ENCODE data around the gene DUSP5.
"Not testable (repeated sequence)": the region's sequence is repeated elsewhere in the genome, so short reads cannot be mapped to it uniquely, and the experiment has no call there.

DUSP5 gene

DNA sequence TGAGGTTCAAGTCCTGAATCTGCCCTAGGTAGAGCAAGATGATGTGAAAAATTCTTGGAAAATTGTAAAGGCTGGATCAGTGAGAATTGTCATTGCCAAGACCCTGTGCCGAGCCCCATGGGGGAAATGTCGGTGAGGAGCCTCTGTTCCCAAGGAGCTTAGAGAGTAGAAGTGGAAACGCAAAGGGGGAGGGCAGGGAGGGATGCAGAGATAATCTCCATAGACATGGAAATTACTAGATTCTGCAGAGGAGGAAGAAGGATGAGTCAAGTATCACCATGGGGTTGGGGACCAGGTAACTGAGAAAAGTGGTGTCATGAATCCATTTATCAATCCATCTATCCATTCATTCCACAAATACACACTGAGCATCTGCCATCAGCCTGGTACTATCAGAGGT, 26.0 kb downstream of the DUSP5 start:
- DNase-seq = no peak

DNA sequence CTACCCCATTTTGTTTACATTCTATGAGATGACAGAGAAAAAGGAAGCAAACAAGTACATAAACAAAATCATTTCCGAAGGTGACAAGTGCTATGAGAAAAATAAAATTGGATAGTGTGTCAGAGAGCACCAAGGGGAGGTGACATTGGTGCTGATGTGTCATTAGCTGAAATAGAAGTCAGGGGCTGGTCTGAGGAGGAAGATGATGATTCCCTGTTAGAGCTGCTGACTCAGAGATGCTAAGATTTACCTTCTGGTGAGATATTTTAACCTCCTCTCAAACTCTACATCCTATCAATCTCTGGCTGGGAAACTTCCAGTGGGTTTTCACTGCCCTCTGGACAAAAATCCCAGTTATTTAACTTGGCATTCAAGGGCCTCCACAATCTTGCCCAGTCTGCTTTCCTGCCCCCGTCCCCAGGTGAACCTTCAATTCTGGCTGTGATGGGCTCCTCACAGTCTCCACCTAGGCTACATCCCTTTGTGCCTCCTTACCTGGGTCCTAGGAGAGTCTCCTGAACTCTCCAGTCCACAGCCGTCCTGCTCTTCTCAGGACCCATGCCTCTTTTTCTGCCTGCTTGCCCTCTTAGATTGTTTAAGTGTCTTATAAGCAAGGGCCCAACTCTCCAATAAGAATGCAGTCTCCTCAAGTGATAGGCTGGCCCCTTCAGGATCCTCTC, 26.6 kb downstream of the DUSP5 start:
- no peak for DNase-seq

DNA sequence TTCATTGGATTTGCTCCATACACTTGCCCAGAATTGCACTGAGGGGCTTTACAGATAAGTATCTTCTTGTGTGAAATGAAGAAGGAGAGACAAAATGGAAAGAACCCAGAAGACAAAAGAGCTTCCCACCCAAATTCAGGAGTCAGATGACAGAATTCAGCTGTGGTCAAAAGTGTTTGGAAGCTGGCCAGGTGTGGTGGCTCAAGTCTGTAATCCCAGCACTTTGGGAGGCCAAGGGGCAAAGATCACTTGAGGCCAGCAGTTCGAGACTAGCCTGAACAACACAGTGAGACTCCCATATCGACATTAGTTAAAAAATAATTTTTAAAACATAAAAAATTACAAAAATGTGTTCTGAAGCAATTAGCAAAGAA, 27.1 kb downstream of the DUSP5 start:
- no peak for DNase-seq

DNA sequence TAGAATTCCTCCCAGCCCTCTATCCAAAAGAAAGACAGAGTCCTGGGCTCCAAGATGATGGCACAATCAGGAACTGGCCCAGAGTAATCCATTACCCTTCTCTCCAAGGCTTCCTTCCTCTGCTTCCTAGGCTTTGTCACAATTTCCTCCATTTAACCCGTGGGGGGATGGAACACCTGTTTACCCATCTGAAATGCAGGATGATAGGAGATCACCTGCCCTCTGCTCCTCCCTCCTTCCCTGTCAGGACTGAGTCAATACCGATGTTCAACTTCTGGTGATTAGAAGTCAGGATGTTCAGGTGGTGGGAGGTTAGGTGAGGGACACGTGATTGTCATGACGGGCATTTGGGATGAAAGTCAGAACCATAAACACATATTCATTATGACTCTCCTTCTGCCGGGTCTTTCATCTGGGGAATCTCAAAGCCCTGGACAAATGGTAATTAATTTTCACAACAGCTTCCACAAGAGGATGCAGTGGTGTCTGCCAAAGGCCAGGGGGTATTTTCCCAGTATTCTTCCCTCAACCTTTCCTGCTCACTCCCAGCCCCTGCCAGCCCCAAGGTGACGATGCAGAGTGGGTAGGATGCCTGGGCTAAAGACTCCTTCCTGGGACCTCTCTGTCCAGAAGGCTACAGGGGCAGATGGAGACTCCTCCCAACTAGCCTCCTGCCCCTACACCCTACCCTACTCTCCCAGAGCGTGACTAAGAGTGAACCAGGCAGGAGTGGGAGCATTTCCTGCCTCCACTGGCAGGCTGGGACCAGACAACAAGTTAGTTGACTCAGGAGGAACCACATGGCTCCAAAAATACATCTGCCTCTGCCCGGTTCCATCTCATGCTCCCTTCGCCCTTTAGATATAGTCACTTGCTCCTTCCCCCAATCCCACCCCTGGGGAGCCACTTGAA, 27.9 kb downstream of the DUSP5 start:
- no peak for DNase-seq

DNA sequence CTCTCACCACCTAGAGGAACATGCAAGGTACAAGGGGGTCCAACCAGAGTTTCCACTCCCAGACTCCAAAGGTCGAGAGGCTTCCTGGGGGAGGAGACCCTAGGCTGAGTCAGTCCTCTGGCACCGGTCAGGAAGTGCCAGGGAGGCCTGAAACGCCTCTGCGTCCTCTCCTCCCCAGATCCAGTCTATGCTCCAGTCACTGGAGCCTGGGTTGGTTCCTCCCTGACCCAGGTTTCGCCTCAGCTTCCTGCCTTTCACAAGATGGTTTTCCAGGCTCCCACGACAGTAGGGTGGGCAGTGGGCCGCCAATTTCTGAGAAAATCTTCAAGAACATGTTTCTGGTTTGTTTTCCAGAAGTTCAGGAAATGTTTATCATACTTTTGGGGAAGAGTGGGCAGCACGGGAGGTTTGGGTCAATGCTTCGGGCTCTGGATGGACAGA, 30.0 kb downstream of the DUSP5 start:
- DNase-seq = no peak

DNA sequence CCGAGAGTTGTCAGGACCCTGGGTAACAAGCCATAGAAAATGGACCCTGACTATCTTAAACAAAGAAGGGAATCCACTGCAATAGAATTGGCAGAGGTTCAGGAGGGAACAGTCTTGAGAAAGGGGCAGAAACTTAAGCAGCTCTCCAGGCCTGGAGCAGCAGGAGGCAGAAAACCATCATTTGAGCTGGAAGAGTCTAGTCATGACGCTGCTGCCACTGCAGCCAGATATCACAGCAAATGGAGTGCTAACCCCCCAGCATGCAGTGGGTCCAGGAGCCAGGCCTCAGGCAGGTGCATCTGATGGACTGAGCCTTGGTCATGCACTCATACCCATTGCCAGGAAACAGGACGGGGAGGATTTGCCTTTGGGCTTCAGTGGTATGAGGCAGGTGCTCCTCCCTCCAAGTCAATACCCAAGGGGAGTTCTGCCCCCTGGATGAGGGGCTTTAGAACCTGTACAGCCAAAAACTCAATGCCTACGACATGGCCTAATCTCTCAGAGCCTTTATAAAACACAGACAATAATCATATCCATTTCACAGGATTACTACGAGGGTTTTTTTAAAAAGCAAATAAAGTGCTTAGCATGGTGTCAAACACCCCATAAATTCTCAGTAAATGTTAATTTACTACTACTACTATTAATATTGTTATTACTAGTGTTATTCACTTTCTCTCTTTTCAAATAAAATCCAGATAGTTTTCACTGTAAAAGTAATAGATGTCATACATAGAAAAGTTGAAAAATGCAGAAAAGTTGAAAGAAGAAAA, 30.7 kb downstream of the DUSP5 start:
- no peak for DNase-seq

DNA sequence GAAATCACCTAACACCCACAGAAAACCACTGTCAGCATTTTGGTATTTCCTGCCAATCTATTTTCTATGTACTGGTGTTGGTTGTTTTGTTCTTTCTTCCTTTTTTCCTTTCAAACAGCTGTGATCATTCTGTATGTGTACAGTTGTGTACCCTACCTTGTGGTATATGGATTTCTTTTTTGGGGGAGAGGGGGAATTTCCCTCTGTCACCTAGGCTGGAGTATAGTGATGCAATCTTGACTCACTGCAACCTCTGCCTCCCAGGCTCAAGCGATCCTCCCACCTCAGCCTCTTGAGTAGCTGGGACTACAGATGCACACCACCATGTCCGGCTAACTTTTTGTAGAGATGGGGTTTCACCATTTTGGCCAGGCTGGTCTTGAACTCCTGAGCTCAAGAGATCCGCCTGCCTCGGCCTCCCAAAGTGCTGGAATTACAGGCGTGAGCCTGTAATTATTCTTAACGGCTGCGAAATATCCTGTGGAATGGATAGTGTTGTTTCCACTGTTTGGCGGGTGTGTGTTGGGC, 31.4 kb downstream of the DUSP5 start:
- DNase-seq = peak; percentile 53

DNA sequence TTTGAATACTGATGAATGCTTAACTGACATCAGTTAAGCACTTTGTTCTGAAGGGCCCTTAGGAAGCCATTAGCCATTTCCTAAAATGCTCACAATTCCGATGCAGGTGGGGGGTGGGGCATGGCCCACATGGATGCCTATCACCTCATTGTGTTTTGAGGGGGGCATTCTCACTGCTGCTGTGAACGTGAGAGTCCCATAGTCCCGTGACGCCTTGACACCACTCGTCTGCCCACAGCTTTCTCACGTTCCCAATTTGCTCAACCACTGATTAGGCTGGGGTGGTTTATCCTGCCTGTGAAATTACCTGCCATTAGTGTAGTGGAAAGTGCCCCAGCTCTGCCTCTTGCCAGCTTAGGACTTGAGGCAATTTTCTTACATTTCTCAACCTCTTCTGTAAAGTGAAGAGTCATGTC, 31.9 kb downstream of the DUSP5 start:
- peak; percentile 44 for DNase-seq

DNA sequence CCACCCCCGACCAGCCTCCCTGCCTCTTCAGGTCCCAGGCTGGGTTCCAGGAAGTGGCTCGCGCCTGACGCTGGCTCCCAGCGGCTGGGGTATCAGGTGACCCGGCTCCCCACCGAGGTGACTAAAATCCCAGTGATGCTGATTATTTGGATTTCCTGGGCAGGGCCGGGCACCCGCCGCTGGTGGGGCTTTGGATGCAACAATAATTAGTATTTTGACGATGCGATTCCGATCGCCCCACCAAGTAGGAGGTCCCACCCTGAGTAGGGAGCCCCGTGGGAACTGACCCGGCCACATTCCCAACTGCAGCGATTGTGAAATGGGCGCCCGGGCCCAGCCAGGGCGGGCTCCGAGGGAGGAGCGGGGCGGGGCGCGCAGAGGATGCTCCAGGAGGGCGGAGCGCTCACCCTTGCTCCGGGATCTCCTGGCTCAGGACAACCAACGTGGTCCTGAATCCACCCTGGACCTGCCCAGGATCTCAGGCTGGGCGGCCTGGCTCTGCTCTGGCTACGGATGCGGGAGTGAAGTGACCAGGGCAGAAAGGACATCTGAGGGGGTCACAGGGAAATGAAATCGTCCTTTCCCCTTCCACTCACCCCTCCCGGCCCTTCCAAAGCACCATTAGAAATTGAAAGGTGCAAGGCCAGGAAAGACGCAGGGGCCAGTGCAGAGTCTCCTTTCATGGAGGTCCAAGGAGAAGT, 32.6 kb downstream of the DUSP5 start:
- no peak for DNase-seq

DNA sequence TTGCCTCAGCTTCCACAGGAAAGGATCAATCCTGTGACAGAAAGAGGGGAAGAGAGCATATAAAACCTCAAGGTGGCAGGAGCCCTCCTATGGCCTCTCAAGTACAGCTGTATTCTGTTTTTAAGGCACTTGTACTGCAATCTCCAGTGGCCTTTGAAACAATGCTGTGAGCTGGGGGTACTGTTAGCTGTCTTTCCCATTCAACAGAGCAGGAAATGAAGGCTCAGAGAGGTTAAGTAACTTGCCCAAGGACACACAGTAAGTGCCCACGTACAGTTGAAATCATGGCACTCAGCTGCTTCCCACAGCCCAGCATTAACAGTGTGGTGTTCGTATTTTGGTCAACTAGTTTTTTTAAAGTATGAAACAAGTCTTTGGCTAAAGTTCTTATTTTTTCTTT, 34.0 kb downstream of the DUSP5 start:
- no peak for DNase-seq

DNA sequence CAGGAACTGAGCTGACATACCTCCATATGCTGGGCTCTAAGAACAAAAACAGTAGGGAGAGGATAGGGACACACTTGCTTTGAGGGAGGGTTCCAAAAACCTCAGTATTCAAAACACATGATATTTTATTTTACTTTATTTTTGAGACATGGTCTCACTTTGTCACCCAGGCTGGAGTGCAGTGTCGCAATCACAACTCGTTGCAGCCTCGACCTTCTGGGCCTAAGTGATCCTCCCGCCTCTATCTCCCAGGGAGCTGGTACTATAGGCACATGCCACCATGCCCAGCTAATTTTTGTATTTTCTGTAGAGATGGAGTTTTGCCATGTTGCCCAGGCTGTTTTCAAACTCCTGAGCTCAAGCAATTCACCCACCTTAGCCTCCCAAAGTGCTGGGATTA, 34.9 kb downstream of the DUSP5 start:
- DNase-seq = not testable (repeated sequence)

DNA sequence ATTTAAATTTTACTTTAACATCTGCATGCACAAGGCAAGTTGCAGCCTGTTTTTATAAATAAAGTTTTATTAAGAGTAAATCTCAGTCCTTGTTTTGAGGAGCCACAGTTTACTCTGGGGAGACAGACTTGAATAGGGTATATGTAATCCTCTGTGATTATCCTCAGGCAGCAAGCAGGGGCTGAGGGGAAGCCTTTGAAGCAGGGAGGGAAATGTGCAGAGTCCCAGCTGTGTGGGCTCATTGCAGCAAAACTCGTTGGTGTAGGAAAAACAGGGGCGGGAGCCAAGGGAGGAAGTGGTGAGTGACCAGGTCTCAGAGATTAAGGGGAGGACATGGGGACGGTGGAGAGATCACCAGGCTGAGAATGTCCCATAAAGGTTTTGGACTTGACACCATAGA, 35.4 kb downstream of the DUSP5 start:
- DNase-seq = no peak

DNA sequence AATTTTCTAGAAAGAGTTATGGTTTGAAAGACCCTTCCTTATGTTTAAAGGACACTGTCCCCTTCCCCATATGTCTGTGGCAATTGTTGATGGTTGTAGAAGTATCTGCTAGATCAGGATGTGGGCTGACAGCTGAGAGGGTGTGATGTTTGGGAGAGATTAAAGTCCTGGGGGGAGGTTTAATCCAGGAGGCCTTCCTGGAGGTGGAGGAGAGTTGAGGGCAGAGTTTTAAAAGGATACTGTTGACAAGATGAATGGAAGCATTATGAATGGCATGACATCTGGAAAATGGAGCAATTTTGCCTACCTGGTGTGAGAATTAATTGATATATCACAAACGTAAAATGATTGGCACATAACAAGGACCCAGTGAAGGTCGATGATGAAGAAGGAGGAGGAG, 36.9 kb downstream of the DUSP5 start:
- DNase-seq = no peak

DNA sequence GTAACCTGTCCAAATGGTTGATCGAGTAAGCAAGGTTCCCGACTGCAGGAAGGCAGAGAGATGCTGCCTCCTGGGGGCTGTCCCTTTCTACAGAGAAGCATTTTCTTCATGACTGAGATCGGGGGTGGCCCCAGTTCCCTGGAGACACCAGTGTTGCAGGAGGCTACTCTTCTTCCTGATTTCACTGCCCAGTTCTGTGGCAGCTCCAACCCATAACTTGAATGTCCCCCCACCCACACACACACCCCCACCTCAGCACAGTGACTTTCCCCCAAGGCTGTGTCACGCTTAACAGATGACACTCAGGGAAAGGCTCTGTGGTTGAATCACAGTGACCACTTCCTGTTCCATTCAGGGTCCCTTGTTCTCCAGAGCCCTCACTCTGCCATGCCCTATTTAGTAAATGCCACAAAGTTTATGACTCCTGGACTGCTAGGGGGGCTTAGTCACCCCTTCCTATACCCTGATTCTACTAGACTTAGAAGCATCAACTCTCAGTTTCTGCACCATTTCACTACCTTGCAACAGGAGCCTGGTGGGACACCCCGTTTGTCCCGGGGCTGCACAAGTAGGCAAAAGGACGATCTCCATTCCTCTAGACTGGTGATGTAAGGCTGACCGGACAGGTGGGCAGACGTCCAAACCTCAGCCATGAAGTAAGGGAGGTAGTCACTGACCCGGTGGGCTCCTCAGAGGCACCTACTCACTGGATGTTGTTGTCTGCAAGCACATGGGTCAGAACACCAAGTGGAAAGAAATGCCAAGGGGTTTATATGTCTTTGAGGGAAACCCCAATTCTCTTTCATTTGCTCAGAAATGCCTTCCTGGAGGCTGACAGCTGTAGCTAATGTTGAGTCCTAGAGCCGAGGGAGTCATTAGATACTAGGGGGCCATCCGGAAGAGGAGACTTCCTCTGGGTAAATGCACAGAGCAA, 38.5 kb downstream of the DUSP5 start:
- peak; percentile 59 for DNase-seq

DNA sequence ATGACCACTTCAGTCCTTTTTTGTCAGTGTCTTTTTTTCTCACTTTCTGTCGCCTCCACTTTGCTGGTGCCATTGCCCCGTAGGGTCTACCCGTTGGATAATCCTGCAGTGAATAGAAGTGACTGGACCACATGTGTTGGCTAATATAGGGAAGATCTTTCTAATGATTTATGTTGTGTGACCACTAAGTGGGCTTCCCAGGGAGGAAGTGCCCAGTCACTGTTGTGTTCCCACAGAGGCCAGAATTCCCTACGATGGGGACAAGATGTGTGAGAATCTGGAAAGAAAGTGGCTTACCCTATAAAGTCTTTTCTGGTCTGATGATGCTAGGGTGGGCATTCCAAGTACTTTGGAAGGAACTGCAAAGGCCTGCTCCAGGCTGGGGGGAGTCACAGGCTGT, 41.4 kb downstream of the DUSP5 start:
- DNase-seq = no peak

DNA sequence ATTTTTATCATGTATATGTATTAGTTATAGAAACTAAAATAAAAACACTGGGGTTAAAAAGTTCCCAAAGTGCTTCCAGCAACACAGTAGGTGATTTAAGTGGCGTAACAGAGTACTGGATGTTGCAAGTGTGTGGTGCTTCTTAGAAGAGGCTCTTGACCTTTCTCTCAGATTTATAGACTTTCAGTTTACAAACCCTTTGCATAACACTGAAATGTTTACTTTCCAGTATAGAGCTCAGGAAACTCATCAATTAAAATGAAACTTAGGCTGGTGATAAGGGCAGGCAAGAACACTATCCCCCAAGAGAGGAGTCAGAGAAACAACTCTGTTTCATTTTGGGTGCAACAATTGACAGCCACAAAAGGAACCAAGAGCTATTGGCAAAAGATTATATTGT, 42.3 kb downstream of the DUSP5 start:
- no peak for DNase-seq

DNA sequence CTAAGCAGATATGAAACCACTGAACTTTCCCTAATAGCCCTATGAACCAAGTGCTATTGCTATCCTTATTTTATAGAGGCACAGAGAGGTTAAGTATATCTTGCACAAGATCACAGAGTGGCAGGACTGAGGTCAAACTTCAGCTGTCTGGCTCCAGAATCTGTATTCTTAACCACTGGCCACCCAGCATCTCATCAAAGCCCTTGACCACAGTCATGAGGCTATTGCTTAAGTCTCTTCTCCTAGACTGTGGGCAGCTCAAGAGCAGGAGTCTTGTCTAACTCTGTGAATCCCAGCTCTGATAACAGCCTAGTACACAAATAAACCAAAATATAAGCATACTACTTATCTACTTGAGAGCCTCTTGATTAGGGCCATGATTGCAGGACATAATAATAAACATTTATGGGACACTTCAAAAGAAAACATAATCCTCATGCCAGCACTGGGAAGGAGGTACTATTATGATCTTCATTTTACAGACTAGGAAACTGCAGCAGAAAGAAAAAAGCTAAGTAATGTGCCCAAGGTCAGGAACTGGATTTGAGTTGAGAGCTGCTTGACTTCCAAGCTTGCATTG, 47.3 kb downstream of the DUSP5 start:
- DNase-seq = no peak

DNA sequence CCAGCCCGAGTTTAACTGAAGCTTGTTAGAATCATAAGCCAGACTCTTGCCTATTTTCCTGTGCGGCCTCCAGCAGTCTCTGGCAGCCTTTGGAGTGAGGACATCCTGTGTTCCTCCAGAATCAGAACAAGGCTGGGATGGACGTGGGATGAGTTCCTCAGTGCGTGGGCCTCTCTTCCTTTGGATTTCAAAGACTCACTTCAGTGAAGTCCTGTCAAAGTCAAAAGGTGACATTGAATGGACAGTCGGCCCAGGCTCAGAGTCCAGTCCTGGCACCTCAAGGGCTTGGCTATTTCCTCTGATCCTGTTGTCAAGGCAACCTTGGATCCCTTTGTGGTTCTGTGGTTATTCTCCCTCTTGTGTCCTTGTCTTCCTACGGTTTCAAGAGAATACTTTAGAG, 48.4 kb downstream of the DUSP5 start:
- no peak for DNase-seq

DNA sequence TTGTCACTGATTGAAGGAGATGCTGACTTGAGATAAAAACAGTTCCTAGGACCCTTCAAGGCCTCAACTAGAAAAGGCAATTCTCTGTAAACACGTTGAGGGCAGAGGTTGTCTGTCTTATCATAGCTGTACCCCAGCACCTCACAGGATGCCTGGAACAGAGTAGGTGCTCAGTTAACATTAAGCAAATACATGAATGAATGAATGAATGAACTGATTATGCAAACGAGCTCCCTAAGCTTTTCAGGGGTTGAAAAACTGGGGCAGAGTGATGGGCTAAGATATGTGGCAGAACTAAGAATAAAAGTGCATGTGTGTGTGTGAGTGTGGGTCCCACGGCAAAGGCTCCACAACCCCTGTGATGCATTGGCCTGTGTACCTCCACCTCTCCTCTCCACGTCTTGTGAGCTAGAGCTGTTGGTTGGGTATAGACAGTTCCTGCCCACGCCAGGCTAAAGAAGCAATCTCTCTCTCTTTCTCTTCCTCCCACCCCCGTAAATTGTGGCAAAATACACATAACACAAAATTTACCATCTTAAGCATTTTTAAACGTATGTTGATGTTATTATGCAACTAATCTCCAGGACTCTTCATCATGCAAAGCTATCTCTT, 48.9 kb downstream of the DUSP5 start:
- DNase-seq = no peak

DNA sequence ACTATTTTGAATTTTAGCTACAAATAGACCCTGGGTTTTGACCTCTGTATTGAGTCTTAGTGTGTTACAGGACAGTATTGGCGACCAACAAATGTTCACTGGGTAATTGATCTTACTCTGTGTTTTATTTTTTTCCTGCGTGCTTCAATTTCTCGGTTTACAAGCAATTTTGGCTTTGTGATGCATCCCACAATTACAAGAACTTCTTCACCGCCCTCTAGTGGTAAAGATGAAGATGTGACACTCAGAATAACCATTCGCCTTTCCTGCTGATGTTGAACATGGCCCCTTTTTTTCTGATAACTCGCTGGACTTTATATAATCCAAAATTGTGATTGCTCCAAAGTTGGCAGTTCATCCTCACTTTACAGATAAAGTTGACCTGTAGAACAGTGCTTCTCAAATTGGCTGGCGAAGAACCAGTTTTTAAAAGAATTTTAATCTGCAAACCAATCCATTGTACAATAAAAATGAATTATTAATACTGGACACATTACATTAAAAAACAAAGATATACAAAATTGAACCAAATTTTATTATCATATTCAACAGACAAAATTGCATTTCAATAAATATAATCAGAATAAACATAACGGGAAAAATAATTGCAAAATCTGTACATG, 49.5 kb downstream of the DUSP5 start:
- DNase-seq = peak; percentile 77

Data from CD4-positive, alpha-beta T cell treated with Interleukin-10 for 1 hour (primary cell).